VCaP (cell line): ENCODE data around the gene ROGDI.

Experiments
- H3K27ac ChIP-seq: fragments of 450-650 bp; 2 replicates; pipeline ENCODE4 v1.5.1; 2017
- TF ChIP-seq, protein P1 (sequence below): fragments of 450-650 bp; conservative IDR thresholded peaks from 2 replicates; pipeline ENCODE4 v1.5.1; 2017; ENCODE audit warnings: mild to moderate bottlenecking, moderate library complexity

The ROGDI gene

DNA sequence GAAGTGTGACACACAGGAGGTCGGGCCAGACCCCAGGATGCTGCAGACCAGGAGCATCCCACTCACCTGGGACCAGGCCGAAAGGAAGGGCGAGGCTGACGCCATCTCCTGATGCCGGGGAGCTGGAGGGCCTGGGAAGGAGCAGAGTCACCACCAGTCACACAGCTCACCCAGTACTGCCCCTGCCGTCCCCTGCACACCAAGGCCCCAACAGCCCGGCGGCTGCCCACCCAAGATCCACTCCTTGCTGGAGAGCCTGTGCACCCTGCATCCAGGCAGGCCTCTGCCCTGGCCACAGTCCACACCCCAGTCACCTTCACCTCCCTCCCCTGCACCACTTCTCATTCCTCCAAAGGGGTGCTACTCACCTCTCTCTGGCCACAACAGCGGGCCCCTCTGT, 40.2 kb downstream of the ROGDI start:
- TF ChIP-seq, protein P1, sequence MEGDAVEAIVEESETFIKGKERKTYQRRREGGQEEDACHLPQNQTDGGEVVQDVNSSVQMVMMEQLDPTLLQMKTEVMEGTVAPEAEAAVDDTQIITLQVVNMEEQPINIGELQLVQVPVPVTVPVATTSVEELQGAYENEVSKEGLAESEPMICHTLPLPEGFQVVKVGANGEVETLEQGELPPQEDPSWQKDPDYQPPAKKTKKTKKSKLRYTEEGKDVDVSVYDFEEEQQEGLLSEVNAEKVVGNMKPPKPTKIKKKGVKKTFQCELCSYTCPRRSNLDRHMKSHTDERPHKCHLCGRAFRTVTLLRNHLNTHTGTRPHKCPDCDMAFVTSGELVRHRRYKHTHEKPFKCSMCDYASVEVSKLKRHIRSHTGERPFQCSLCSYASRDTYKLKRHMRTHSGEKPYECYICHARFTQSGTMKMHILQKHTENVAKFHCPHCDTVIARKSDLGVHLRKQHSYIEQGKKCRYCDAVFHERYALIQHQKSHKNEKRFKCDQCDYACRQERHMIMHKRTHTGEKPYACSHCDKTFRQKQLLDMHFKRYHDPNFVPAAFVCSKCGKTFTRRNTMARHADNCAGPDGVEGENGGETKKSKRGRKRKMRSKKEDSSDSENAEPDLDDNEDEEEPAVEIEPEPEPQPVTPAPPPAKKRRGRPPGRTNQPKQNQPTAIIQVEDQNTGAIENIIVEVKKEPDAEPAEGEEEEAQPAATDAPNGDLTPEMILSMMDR, result no peak
- no peak overlapping the region for H3K27ac ChIP-seq

DNA sequence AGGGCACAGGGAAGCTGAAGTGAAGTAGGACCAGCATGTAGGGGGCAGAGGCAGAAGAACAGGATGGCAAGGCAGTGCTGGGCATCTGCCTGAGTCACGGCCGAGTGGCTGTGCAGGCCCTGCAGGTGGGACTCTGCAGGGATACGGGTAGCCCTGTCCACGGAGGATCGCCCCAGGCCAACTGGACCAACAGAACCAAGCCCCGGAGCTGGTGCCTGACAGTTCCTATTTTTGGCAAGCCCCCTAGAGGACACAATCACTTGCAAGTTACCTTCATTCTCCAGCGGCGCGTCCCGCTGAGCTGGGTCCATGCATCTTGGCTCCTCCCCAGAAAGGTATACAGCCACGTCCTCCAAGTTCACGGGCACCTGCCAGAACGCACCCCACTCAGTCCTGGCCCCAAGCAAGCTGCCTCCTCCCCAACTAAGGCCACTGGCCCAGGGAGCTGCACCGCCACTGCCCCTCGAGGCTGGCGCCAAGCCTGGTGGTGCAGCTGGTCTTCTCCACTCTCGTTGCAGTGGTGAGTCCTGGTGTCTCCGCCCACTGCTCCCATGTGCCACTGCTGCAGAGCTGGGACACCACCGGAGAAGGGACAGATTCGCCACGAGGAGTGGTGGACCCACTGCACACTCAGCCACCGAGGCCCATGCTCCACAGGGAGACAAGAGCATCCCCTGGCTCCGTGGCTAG, 42.1 kb downstream of the ROGDI start:
- H3K27ac ChIP-seq, result no peak overlapping the region
- TF ChIP-seq, protein P1, result no peak

- H3K27ac ChIP-seq, result no peak overlapping the region
- TF ChIP-seq, protein P1, result no peak
Measured at GRCh38 chr16:4755687-4756086, 46.7 kb downstream of the ROGDI start.

GRCh38 chr16:4754865-4755264, 47.6 kb downstream of the ROGDI start:
- TF ChIP-seq, protein P1, result no peak

GRCh38 chr16:4753227-4753626, 49.2 kb downstream of the ROGDI start:
- no peak overlapping the region for H3K27ac ChIP-seq
- TF ChIP-seq, protein P1, result no peak

More at GRCh38 chr16:4754865-4755264, 47.6 kb downstream of the ROGDI start:
- H3K27ac ChIP-seq, result no peak overlapping the region

DNA sequence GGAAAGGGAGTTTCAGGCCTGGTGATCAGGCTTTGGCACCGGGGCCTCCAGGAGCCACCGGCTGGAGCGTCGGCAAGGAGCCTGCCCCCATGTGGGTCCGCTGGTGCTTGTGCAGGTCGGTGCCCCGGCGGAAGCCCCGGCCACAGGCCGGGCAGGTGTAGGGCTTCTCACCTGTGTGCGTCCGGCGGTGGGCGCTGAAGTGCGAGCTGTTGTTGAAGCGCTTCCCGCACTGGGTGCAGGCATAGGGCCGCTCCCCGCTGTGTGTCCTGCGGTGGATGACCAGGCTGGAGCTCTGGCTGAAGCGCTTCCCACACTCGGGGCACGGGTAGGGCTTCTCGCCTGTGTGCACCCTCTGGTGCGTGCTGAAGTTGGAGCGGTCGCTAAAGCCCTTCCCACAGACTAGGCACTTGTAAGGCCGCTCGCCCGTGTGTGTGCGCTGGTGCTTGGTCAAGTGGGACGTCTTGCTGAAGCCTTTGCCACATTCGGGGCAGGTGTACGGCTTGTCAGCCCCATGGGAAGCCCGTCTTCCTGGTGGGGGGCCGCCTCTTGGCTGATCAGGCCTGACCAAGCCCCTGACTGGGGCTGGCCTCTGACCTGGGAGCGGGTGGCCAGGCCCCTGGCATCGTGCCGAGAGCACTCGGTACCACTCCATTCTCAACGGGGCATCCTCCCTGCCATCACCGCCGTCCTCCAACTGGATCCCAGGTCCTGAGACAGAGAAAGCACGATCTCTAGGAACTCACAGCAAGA, 49.9 kb downstream of the ROGDI start:
- TF ChIP-seq, protein P1, result no peak

DNA sequence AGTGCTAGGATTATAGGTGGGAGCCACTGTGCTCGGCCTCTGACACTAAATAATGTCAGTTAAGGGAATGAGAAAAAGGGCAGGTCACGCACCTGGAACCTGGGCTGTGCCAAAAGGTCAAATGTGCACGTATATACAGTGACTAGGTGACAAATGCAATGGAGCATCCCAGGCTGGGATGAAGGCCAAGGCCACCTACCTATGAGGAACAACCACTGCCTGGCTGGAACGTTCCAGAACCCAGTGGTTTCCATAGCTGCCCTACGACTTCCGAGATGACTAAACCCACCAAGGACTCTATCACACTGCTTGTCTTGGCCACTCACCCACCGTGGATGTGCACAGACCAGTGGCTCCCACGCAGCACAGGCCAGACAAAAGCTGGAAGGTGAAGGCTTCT, 51.5 kb downstream of the ROGDI start:
- TF ChIP-seq, protein P1, result no peak
- no peak overlapping the region for H3K27ac ChIP-seq

More for the DNA sequence above, 49.9 kb downstream of the ROGDI start:
- no peak overlapping the region for H3K27ac ChIP-seq
